Thyroid gland (tissue), 4 donors: Measurements from ENCODE around the gene TTC12.

ENCODE experiments used
- POLR2A ChIP-seq, 2 donors: fragments of 450-650 bp; IDR thresholded peaks; one replicate each; pipeline ENCODE4 v1.6.1; 2017; ENCODE audit warnings: antibody characterized with exemption in 2 of 2, mild to moderate bottlenecking in 2 of 2, moderate library complexity in 1 of 2
- TF ChIP-seq, protein P1 (sequence below), 6 experiments: fragments of 200-600 bp in 3 of 6; fragments of 450-650 bp in 3 of 6; sonication (generic) in 3 of 6; IDR thresholded peaks; one replicate each; pipeline ENCODE4 v1.5.1; 2016 to 2019; ENCODE audit warnings: antibody characterized with exemption in 6 of 6, mild to moderate bottlenecking in 2 of 6, inconsistent platforms in 1 of 6, moderate library complexity in 1 of 6

DNA sequence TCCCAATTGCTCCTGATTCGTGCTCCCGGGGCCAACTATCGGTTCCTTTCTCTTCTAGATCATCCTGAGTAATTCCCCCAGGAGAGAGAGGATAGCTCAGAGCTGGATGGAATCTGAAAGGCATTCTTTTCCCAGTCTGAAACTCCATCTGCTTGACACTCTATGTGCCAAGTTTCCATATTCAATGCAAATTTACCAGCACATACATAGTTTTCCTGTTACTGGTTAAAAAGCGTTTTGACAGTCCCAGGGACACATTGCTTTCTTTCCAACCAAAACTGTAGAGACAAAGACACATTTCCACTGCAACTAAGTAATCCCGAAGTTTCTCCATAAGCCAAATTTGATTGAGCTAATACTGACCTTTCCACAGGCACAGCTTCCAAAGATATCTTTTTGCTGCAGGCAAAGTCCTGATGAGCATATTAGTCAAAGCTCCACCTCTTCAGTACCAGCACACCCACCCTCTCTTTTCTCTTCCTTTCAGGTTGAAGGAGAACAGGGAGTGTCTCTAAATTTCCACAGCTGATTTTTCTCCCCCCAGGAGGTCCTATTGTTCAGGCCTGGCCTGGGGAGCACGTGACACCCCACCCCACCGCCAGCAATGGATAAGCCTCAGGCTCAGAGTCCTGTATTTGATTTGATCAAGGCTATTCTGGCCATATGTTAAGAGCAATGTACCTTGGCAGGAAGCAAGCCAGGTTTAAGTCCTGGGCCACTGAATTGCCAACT, 63.5 kb downstream of the TTC12 start:
- TF ChIP-seq, protein P1, sequence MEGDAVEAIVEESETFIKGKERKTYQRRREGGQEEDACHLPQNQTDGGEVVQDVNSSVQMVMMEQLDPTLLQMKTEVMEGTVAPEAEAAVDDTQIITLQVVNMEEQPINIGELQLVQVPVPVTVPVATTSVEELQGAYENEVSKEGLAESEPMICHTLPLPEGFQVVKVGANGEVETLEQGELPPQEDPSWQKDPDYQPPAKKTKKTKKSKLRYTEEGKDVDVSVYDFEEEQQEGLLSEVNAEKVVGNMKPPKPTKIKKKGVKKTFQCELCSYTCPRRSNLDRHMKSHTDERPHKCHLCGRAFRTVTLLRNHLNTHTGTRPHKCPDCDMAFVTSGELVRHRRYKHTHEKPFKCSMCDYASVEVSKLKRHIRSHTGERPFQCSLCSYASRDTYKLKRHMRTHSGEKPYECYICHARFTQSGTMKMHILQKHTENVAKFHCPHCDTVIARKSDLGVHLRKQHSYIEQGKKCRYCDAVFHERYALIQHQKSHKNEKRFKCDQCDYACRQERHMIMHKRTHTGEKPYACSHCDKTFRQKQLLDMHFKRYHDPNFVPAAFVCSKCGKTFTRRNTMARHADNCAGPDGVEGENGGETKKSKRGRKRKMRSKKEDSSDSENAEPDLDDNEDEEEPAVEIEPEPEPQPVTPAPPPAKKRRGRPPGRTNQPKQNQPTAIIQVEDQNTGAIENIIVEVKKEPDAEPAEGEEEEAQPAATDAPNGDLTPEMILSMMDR (IDR thresholded peaks at IDR 0.05), result no peak
- no peak for TF ChIP-seq POLR2A (IDR thresholded peaks at IDR 0.05)
